T47D (cell line): Measurements from ENCODE around the gene ATXN7L1.

ENCODE experiments used
- DNase-seq, 2 experiments: peaks; one replicate each; pipeline versions ENCODE4 v3.0.0 to v3.0.0-alpha.2; 2011 to 2012; ENCODE audit warnings: low read depth in 1 of 2, low spot score in 1 of 2
- JUND ChIP-seq: IDR thresholded peaks from 2 replicates; pipeline ENCODE4 v1.6.1; 2012; ENCODE audit warnings: low read depth
- in situ Hi-C: cut with HindIII; loops from 2 replicates; pipeline ENCODE4 v1.10.0; 2016; ENCODE audit warnings: low sequenced_read_pairs, low pct_unique_long_range_greater_than_20kb

ATXN7L1 gene

GRCh38 chr7:105623378-105623777 lies 253.0 kb downstream of the ATXN7L1 start:
- in situ Hi-C loops: no loop called here
- DNase-seq: no peak
- no peak for TF ChIP-seq JUND

DNA sequence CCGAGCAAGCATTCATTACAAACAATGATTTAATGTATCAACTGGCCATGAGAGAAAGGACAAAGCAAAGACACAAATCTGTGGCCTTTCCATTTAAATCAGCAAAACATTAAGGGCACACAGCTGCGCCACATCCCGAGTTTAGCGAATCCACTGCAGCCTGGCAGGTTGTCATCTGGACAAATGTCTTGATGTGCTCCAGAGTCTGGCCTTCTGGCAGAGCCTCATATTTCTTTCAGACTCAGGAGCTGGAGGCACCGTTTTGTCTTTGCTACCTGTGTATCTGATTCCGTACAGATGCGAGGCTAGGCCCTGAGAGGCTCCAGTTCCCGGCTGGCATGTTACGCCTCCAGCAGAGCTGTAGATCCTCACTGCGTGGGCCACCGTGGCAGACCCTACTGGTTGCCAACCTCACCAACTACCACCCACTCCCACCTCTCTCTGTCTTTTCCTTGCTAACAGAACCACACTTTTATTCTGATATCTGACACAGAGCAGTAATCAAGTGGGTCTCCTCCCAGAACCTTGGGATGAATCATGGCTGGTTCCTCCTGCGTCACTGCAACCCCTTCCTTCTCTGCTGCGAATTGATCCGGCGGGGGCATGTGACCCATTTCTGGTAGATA lies 254.2 kb downstream of the ATXN7L1 start:
- TF ChIP-seq JUND: no peak
- in situ Hi-C loops: no loop called here
- no peak for DNase-seq

GRCh38 chr7:105621617-105622016 lies 254.8 kb downstream of the ATXN7L1 start:
- TF ChIP-seq JUND: no peak
- in situ Hi-C loops: no loop called here

GRCh38 chr7:105621176-105621575 lies 255.2 kb downstream of the ATXN7L1 start:
- TF ChIP-seq JUND: no peak
- no peak for DNase-seq
- in situ Hi-C loops: no loop called here

More at GRCh38 chr7:105621617-105622016, 254.8 kb downstream of the ATXN7L1 start:
- DNase-seq: no peak

DNA sequence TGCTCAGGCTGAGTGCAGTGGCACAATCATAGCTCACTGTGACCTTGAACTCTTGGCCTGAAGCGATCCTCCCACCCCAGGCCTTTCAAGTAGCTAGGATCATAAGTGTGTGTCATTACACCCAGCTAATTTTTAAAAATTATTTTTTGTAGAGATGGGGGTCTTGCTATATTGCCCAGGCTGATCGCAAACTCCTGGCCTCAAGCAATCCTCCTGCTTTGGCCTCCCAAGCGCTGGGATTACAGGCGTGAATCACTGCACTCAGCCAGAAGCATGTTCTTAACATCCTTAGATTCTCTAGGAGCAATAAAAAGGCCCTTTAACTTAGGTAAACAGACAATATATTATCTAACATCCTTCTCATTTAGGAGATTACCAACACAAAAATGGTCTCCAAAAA lies 256.8 kb downstream of the ATXN7L1 start:
- no peak for DNase-seq
- in situ Hi-C loops: no loop called here
- TF ChIP-seq JUND: no peak

GRCh38 chr7:105618016-105618296 lies 258.4 kb downstream of the ATXN7L1 start:
- no peak for TF ChIP-seq JUND
- in situ Hi-C loops: no loop called here
- DNase-seq: no peak

GRCh38 chr7:105617280-105618015 lies 259.0 kb downstream of the ATXN7L1 start:
- in situ Hi-C loops: no loop called here
- TF ChIP-seq JUND: no peak
- no peak for DNase-seq

DNA sequence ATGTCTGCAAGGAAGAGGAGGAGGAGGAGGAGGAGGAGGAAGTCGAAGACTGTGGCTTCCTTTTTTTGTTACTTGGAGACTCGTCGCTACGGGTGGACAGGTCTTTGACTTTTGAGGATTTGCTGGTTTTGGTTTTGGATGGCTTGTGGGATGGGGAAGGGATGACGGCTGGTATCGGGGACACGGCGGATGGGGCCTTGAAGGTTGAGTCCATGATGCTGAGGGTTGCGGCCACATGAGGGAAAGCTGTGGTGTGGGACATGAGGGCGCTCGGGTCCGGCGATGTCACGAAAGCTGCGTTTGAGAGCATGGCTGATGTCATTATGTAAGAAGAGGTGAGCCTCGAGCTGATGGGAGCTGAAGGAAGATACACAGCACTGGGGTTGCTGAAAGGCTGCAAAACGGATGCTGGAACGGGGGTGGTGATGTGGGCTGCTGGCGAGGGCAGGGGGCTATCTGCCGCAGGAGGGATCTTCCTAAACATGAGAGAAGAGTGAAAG lies 262.0 kb downstream of the ATXN7L1 start:
- in situ Hi-C loops: no loop called here
- TF ChIP-seq JUND: no peak

DNA sequence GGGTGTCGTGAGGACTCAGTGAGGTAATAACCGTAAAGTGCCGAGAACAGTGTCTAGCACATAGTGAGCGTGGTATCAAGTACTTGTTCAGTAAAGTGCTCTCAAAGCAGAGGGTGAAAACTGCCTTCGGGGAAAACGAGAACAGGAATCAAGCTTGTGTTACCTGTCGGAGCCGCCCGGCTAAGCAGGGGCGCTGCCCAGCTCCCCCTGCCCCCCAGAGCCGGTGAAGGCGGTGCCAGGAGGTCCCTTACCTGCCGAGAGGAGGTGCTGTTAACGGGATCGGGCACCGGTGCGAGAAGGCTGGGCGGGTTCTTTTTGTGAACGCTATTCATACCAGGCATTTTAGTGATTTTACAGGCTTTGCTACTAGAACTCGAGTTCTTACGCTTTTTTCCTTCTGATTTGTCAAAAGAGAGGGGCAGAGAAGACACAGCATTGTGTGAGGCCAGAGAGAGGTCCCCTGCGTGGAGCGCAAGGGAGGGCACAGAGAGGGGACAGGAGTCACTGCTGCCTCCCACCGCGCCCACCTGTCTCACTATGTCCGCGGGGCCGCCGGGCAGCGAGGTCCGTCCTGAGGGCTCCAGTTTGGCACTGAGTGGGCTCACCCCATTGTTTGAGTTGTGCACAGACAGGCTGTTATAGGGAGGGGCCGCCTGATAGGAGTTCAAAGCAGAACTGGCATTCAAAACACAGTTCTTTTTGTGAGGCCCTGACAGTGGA lies 262.6 kb downstream of the ATXN7L1 start:
- in situ Hi-C loops: no loop called here
- no peak for TF ChIP-seq JUND
- no peak for DNase-seq

More for the DNA sequence above, 262.0 kb downstream of the ATXN7L1 start:
- DNase-seq: no peak

- no peak for DNase-seq
- no peak for TF ChIP-seq JUND
- in situ Hi-C loops: no loop called here
Measured at GRCh38 chr7:105612806-105613205, 263.6 kb downstream of the ATXN7L1 start.

DNA sequence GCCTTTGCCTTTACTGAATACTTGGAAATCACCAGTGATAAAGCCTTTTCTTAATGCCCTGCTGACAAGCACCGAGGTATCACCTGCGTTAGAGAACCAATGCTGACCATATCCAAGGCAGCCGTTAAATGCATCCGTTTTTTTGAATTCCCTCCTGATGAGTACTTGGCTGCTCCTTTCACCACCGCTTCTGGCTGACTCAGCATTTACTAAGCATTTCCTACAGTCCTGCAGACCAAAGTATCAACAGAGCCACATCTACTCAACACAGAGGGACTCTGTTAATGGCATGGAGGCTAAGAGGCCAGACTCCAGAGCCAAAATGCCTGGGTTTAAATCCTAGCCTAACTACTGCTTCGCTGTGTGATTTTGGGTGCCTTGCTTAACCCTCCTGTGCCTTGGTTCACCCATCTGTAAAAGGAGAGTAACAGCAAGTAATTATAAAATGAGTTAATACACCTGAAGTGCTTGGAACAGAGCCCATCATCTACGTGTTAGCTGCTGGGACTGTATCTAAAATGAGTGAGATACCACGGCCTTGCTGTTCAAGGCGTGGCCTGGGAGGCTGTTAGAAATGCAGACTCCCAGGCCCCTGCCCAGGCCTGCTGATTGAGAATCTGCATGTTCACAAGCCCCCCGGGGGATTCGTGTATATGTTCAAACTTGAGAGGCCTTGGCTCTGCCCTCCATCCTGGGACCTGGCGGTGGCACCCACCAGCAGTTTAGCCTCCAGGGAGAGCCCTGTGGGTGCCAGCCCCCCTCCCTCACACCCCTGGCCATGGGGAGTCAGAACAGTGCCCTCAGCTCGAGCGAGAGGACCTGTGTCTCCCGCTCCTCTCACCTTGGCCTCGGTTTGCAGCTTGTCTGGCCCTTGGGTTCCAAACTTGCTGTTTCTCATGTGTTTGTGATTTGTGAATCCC lies 264.3 kb downstream of the ATXN7L1 start:
- no peak for TF ChIP-seq JUND
- in situ Hi-C loops: no loop called here
- no peak for DNase-seq
